Measurements from ENCODE around the gene RGL3. TPM values are rescaled to one million over a fixed set of nuclear protein-coding genes. Genes with fewer than 3 reads are reported as not detected.
A peak's percentile ranks its signal among the peaks of the same experiment; 100 is the strongest.

The RGL3 gene
- total and polyA plus RNA-seq, 9 of the 15 experiments (the other 6 are each of a cell fraction or from before 2014, with no cell fraction given), result 0.12 to 0.61 (median 0.32) TPM; not detected in 4

DNA sequence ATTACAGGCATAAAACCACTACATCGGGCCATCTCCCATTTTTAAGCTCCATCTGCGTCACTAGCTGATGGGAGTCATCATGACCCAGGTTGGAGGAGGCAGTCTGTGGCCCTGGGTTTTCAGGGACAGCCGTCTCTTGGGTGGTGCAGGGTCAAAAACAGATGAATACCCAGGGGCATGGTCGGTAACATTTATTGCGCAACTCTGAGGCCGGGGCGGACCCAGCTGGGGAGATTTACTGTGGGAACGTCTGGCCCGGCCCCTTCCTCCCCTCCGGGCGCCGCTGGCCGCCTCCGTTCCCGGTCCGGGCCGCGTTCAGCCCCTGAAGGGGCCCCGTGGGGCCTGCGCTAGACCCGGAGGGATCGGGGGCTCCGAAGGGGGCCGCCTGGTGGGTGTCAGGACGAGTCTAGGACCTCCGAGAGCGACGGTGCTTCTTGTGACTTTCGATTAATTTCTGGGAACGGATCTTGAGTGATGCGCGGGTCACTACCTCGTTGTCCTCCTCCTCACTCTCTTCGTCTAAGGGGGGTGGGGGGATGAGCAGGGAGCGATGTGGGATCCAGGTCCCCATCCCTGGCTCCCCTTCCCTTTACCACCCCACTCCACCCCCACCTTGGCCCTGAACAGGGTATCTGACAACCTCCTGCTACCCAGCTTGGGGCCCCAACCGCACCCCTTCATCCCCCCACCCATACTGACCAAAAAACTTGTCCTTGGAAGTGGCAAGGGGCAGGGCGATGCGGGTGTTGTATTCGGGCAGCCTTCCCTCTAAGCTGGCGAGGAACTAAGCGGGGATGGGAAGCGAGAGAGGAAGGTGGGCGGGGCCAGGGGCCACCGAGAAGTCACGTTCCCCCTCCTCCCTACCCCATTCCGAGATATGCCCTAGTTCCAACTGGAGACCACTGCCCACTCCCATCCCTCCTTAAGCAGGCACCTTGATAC, 1.6 kb upstream of the RGL3 start (continued):
- TF ChIP-seq, protein P1, sequence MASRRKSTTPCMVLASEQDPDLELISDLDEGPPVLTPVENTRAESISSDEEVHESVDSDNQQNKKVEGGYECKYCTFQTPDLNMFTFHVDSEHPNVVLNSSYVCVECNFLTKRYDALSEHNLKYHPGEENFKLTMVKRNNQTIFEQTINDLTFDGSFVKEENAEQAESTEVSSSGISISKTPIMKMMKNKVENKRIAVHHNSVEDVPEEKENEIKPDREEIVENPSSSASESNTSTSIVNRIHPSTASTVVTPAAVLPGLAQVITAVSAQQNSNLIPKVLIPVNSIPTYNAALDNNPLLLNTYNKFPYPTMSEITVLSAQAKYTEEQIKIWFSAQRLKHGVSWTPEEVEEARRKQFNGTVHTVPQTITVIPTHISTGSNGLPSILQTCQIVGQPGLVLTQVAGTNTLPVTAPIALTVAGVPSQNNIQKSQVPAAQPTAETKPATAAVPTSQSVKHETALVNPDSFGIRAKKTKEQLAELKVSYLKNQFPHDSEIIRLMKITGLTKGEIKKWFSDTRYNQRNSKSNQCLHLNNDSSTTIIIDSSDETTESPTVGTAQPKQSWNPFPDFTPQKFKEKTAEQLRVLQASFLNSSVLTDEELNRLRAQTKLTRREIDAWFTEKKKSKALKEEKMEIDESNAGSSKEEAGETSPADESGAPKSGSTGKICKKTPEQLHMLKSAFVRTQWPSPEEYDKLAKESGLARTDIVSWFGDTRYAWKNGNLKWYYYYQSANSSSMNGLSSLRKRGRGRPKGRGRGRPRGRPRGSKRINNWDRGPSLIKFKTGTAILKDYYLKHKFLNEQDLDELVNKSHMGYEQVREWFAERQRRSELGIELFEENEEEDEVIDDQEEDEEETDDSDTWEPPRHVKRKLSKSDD (conservative IDR thresholded peaks at IDR 0.05; ENCODE audit: low read length), result no peak
- TF ChIP-seq, protein P2, sequence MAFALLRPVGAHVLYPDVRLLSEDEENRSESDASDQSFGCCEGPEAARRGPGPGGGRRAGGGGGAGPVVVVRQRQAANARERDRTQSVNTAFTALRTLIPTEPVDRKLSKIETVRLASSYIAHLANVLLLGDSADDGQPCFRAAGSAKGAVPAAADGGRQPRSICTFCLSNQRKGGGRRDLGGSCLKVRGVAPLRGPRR (CRISPR knock-in tag; IDR thresholded peaks at IDR 0.05), result no peak
- TF ChIP-seq NCOA2 (IDR thresholded peaks at IDR 0.05; ENCODE audit: partially characterized antibody in 2 of 2) (no peak), DACH1 (IDR thresholded peaks at IDR 0.05; ENCODE audit: partially characterized antibody) (peak; percentile 12), TCF7 (IDR thresholded peaks at IDR 0.05; ENCODE audit: borderline replicate concordance) (no peak), LCOR (CRISPR knock-in tag; IDR thresholded peaks at IDR 0.05) (no peak), CEBPB (tag; IDR thresholded peaks at IDR 0.05) (peak; percentile 99), ZBTB7A (IDR thresholded peaks at IDR 0.05; ENCODE audit: borderline replicate concordance, control insufficient read depth, low read depth, low read length) (peak; percentile 32; the same call in 1 of the 2 replicates), RBM15 (IDR thresholded peaks at IDR 0.05; ENCODE audit: insufficient read depth, low read length) (no peak), NBN (IDR thresholded peaks at IDR 0.05; ENCODE audit: low read depth) (no peak), ZFPM2 (CRISPR knock-in tag; IDR thresholded peaks at IDR 0.05) (no peak), TBL1XR1 (IDR thresholded peaks at IDR 0.05; ENCODE audit: low read length in 2 of 2) (no peak), BRCA1 (IDR thresholded peaks at IDR 0.05) (no peak), BRCA1 (CRISPR knock-in tag; IDR thresholded peaks at IDR 0.05) (no peak), HDAC6 (IDR thresholded peaks at IDR 0.05; ENCODE audit: low read depth, low read length) (no peak), CREBBP (IDR thresholded peaks at IDR 0.05; ENCODE audit: low read depth, low read length) (no peak), YY1 (IDR thresholded peaks at IDR 0.05; ENCODE audit: borderline replicate concordance in 1 of 3, control insufficient read depth in 1 of 3, extremely low read depth in 1 of 3, insufficient read depth in 3 of 3, insufficient read length in 1 of 3, insufficient replicate concordance in 2 of 3, low read depth in 1 of 3, low read length in 2 of 3) (no peak)
- TF ChIP-seq, protein P3, sequence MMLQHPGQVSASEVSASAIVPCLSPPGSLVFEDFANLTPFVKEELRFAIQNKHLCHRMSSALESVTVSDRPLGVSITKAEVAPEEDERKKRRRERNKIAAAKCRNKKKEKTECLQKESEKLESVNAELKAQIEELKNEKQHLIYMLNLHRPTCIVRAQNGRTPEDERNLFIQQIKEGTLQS (IDR thresholded peaks at IDR 0.05), result 0 out of 2 replicates have a peak, but pooled peaks have one; percentile 16
- TF ChIP-seq, protein P3 (CRISPR knock-in tag; conservative IDR thresholded peaks at IDR 0.05), result no peak
- TF ChIP-seq, protein P4, sequence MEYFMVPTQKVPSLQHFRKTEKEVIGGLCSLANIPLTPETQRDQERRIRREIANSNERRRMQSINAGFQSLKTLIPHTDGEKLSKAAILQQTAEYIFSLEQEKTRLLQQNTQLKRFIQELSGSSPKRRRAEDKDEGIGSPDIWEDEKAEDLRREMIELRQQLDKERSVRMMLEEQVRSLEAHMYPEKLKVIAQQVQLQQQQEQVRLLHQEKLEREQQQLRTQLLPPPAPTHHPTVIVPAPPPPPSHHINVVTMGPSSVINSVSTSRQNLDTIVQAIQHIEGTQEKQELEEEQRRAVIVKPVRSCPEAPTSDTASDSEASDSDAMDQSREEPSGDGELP (CRISPR knock-in tag; IDR thresholded peaks at IDR 0.05; ENCODE audit: borderline replicate concordance), result 0 out of 2 replicates have a peak, but pooled peaks have one; percentile 18
- TF ChIP-seq, protein P5, sequence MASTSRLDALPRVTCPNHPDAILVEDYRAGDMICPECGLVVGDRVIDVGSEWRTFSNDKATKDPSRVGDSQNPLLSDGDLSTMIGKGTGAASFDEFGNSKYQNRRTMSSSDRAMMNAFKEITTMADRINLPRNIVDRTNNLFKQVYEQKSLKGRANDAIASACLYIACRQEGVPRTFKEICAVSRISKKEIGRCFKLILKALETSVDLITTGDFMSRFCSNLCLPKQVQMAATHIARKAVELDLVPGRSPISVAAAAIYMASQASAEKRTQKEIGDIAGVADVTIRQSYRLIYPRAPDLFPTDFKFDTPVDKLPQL (IDR thresholded peaks at IDR 0.05; ENCODE audit: extremely low read depth, insufficient read length), result no peak
